Measurements from ENCODE around the gene USHBP1. TPM values are rescaled to one million over a fixed set of nuclear protein-coding genes. Genes with fewer than 3 reads are reported as not detected.

USHBP1 gene
- total and polyA plus RNA-seq, 2 donors from 2014 or later, result 7.2 to 8.9 TPM

GRCh38 chr19:17202713-17203112 is 61.8 kb downstream of the USHBP1 start:
- TF ChIP-seq, protein P1, sequence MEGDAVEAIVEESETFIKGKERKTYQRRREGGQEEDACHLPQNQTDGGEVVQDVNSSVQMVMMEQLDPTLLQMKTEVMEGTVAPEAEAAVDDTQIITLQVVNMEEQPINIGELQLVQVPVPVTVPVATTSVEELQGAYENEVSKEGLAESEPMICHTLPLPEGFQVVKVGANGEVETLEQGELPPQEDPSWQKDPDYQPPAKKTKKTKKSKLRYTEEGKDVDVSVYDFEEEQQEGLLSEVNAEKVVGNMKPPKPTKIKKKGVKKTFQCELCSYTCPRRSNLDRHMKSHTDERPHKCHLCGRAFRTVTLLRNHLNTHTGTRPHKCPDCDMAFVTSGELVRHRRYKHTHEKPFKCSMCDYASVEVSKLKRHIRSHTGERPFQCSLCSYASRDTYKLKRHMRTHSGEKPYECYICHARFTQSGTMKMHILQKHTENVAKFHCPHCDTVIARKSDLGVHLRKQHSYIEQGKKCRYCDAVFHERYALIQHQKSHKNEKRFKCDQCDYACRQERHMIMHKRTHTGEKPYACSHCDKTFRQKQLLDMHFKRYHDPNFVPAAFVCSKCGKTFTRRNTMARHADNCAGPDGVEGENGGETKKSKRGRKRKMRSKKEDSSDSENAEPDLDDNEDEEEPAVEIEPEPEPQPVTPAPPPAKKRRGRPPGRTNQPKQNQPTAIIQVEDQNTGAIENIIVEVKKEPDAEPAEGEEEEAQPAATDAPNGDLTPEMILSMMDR (IDR thresholded peaks at IDR 0.05; ENCODE audit: borderline replicate concordance, extremely low read depth, insufficient read depth), result no peak
- Histone ChIP-seq H3K9me3 (ENCODE audit: control insufficient read depth in 2 of 3, insufficient read depth in 1 of 3, low read length in 3 of 3) (no peaks in the 10 kb centered on the region), H3K4me3 (ENCODE audit: low read length in 3 of 3) (no peak overlapping the region), H3K27me3 (ENCODE audit: control insufficient read depth, insufficient read depth, low read length) (no peaks in the 10 kb centered on the region), H3K27ac (ENCODE audit: low read depth in 2 of 2, low read length in 2 of 2) (no peak overlapping the region), H3K36me3 (ENCODE audit: control insufficient read depth in 2 of 3, insufficient read depth in 3 of 3, low read length in 3 of 3) (peaks cover 3 to 18% (median 9%) of the 10 kb centered on the region in 3 donors), H3K9ac (ENCODE audit: low read length in 3 of 3) (no peak overlapping the region), H3K4me1 (ENCODE audit: control insufficient read depth in 2 of 3, insufficient read depth in 2 of 3, low read depth in 1 of 3, low read length in 3 of 3) (no peaks in the 10 kb centered on the region)
- intact Hi-C loops (cut with DNase I), result no loop called here
- DNase-seq (no peak), FAIRE-seq (no peak)

GRCh38 chr19:17202249-17202648 is 62.3 kb downstream of the USHBP1 start:
- H3K36me3 ChIP-seq (ENCODE audit: control insufficient read depth in 2 of 3, insufficient read depth in 3 of 3, low read length in 3 of 3), result peaks cover 3 to 18% (median 9%) of the 10 kb centered on the region in 3 donors
- no peak for FAIRE-seq
- intact Hi-C loops (cut with DNase I), result no loop called here

DNA sequence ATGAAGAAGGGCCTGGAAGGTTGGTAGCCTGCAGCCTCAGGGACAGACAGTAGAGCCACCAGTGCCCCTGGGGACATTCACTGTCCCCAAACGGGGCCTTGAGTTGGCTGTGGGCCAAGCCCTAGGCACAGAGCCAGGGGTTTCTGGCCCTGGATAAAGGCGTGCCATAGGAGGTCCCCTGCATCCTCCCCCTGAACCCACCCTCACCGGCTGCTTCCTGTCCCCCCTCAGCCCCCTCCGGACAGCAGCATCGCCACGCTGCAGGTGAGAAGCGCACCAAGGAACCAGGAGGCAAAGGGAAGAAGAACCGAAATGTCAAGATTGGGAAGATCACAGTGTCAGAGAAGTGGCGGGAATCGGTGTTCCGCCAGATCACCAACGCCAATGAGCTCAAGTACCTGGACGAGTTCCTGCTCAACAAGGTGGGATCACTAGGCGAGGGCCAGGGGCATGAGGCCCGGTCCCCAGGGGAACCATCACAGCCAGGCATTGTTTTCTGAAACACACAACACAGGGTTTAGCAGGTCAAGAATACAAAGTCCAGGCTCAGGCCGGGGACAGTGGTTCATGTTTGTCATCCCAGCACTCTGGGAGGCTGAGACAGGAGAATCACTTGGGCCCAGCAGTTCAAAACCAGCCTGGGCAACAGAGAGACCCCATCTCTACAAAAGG is 64.0 kb downstream of the USHBP1 start:
- no peak overlapping the region for H3K27ac ChIP-seq (ENCODE audit: low read depth in 2 of 2, low read length in 2 of 2)
- TF ChIP-seq, protein P1 (IDR thresholded peaks at IDR 0.05; ENCODE audit: borderline replicate concordance, extremely low read depth, insufficient read depth), result no peak
- H3K4me1 ChIP-seq (ENCODE audit: control insufficient read depth in 2 of 3, insufficient read depth in 2 of 3, low read depth in 1 of 3, low read length in 3 of 3), result no peaks in the 10 kb centered on the region
- H3K9ac ChIP-seq (ENCODE audit: low read length in 3 of 3), result no peak overlapping the region
- intact Hi-C loops (cut with DNase I), result no loop called here
- peaks cover 3 to 18% (median 9%) of the 10 kb centered on the region in 3 donors for H3K36me3 ChIP-seq (ENCODE audit: control insufficient read depth in 2 of 3, insufficient read depth in 3 of 3, low read length in 3 of 3)
- no peak overlapping the region for H3K4me3 ChIP-seq (ENCODE audit: low read length in 3 of 3)
- H3K27me3 ChIP-seq (ENCODE audit: control insufficient read depth, insufficient read depth, low read length), result no peaks in the 10 kb centered on the region
- no peaks in the 10 kb centered on the region for H3K9me3 ChIP-seq (ENCODE audit: control insufficient read depth in 2 of 3, insufficient read depth in 1 of 3, low read length in 3 of 3)
- DNase-seq (no peak), FAIRE-seq (no peak)

More at GRCh38 chr19:17202249-17202648, 62.3 kb downstream of the USHBP1 start:
- Histone ChIP-seq H3K9me3 (ENCODE audit: control insufficient read depth in 2 of 3, insufficient read depth in 1 of 3, low read length in 3 of 3) (no peaks in the 10 kb centered on the region), H3K27ac (ENCODE audit: low read depth in 2 of 2, low read length in 2 of 2) (no peak overlapping the region), H3K9ac (ENCODE audit: low read length in 3 of 3) (no peak overlapping the region), H3K4me3 (ENCODE audit: low read length in 3 of 3) (no peak overlapping the region), H3K27me3 (ENCODE audit: control insufficient read depth, insufficient read depth, low read length) (no peaks in the 10 kb centered on the region), H3K4me1 (ENCODE audit: control insufficient read depth in 2 of 3, insufficient read depth in 2 of 3, low read depth in 1 of 3, low read length in 3 of 3) (no peaks in the 10 kb centered on the region)
- TF ChIP-seq, protein P1 (IDR thresholded peaks at IDR 0.05; ENCODE audit: borderline replicate concordance, extremely low read depth, insufficient read depth), result no peak
- DNase-seq, result peak in 1 of 5 donors; percentile 71

Other genes with a start within 250 kb of the USHBP1 start
- 64.1 TPM for gene CPAMD8, start 237.9 kb downstream of the USHBP1 start, total RNA-seq
- gene CPAMD8, start 237.9 kb downstream of the USHBP1 start, polyA plus RNA-seq (ENCODE audit: insufficient read depth, low read depth, low replicate concordance), result 22.0 TPM
- gene HAUS8, start 189.3 kb downstream of the USHBP1 start, total RNA-seq, result 6.9 TPM
- 5.2 TPM for gene HAUS8, start 189.3 kb downstream of the USHBP1 start, polyA plus RNA-seq (ENCODE audit: insufficient read depth, low read depth, low replicate concordance)
- 68.1 TPM for gene MYO9B, start 189.0 kb downstream of the USHBP1 start, total RNA-seq
- 14.7 TPM for gene MYO9B, start 189.0 kb downstream of the USHBP1 start, polyA plus RNA-seq (ENCODE audit: insufficient read depth, low read depth, low replicate concordance)
- 26.0 TPM for gene USE1, start 49.4 kb downstream of the USHBP1 start, total RNA-seq
- 52.6 TPM for gene USE1, start 49.4 kb downstream of the USHBP1 start, polyA plus RNA-seq (ENCODE audit: insufficient read depth, low read depth, low replicate concordance)
- 35.3 TPM for gene OCEL1, start 38.5 kb downstream of the USHBP1 start, total RNA-seq
- gene OCEL1, start 38.5 kb downstream of the USHBP1 start, polyA plus RNA-seq (ENCODE audit: insufficient read depth, low read depth, low replicate concordance), result 80.1 TPM
- 46.8 TPM for gene NR2F6, start 18.8 kb downstream of the USHBP1 start, total RNA-seq
- gene NR2F6, start 18.8 kb downstream of the USHBP1 start, polyA plus RNA-seq (ENCODE audit: insufficient read depth, low read depth, low replicate concordance), result 60.2 TPM
- gene BABAM1, start 2.7 kb upstream of the USHBP1 start, total RNA-seq, result 69.4 TPM
- 105 TPM for gene BABAM1, start 2.7 kb upstream of the USHBP1 start, polyA plus RNA-seq (ENCODE audit: insufficient read depth, low read depth, low replicate concordance)
- gene ANKLE1, start 17.2 kb upstream of the USHBP1 start, total RNA-seq, result 0.54 TPM
- gene ANKLE1, start 17.2 kb upstream of the USHBP1 start, polyA plus RNA-seq (ENCODE audit: insufficient read depth, low read depth, low replicate concordance), result not detected
- gene ABHD8, start 38.7 kb upstream of the USHBP1 start, total RNA-seq, result 9.6 TPM
- gene ABHD8, start 38.7 kb upstream of the USHBP1 start, polyA plus RNA-seq (ENCODE audit: insufficient read depth, low read depth, low replicate concordance), result 20.0 TPM
- 59.3 TPM for gene MRPL34, start 41.1 kb upstream of the USHBP1 start, total RNA-seq
- gene MRPL34, start 41.1 kb upstream of the USHBP1 start, polyA plus RNA-seq (ENCODE audit: insufficient read depth, low read depth, low replicate concordance), result 369 TPM
- gene DDA1, start 44.8 kb upstream of the USHBP1 start, total RNA-seq, result 27.7 TPM
- 35.9 TPM for gene DDA1, start 44.8 kb upstream of the USHBP1 start, polyA plus RNA-seq (ENCODE audit: insufficient read depth, low read depth, low replicate concordance)
- gene ANO8, start 70.1 kb upstream of the USHBP1 start, total RNA-seq, result 12.1 TPM
- gene ANO8, start 70.1 kb upstream of the USHBP1 start, polyA plus RNA-seq (ENCODE audit: insufficient read depth, low read depth, low replicate concordance), result 3.0 TPM
- 20.4 TPM for gene GTPBP3, start 72.8 kb upstream of the USHBP1 start, total RNA-seq
- 11.0 TPM for gene GTPBP3, start 72.8 kb upstream of the USHBP1 start, polyA plus RNA-seq (ENCODE audit: insufficient read depth, low read depth, low replicate concordance)
- 195 TPM for gene PLVAP, start 112.6 kb upstream of the USHBP1 start, total RNA-seq
- 148 TPM for gene PLVAP, start 112.6 kb upstream of the USHBP1 start, polyA plus RNA-seq (ENCODE audit: insufficient read depth, low read depth, low replicate concordance)
- 0.57 TPM for gene CCDC194, start 129.5 kb upstream of the USHBP1 start, total RNA-seq
- not detected for gene CCDC194, start 129.5 kb upstream of the USHBP1 start, polyA plus RNA-seq (ENCODE audit: insufficient read depth, low read depth, low replicate concordance)
- 89.6 TPM for gene BST2, start 140.9 kb upstream of the USHBP1 start, total RNA-seq
- gene BST2, start 140.9 kb upstream of the USHBP1 start, polyA plus RNA-seq (ENCODE audit: insufficient read depth, low read depth, low replicate concordance), result 250 TPM
- 57.6 TPM for gene MVB12A, start 155.3 kb upstream of the USHBP1 start, total RNA-seq
- gene MVB12A, start 155.3 kb upstream of the USHBP1 start, polyA plus RNA-seq (ENCODE audit: insufficient read depth, low read depth, low replicate concordance), result 88.3 TPM
- gene TMEM221, start 183.9 kb upstream of the USHBP1 start, total RNA-seq, result 0.13 TPM
- not detected for gene TMEM221, start 183.9 kb upstream of the USHBP1 start, polyA plus RNA-seq (ENCODE audit: insufficient read depth, low read depth, low replicate concordance)
- not detected for gene NXNL1, start 196.2 kb upstream of the USHBP1 start, total RNA-seq
- not detected for gene NXNL1, start 196.2 kb upstream of the USHBP1 start, polyA plus RNA-seq (ENCODE audit: insufficient read depth, low read depth, low replicate concordance)
- gene SLC27A1, start 205.8 kb upstream of the USHBP1 start, total RNA-seq, result 21.9 TPM
- 16.9 TPM for gene SLC27A1, start 205.8 kb upstream of the USHBP1 start, polyA plus RNA-seq (ENCODE audit: insufficient read depth, low read depth, low replicate concordance)
- 75.5 TPM for gene PGLS, start 246.9 kb upstream of the USHBP1 start, total RNA-seq
- gene PGLS, start 246.9 kb upstream of the USHBP1 start, polyA plus RNA-seq (ENCODE audit: insufficient read depth, low read depth, low replicate concordance), result 105 TPM